IgD-negative memory B cell (primary cell): Measurements from ENCODE around the gene MPDU1. TPM values are rescaled to one million over a fixed set of nuclear protein-coding genes. Genes with fewer than 3 reads are reported as not detected.

Source experiments
- H3K27ac Mint-ChIP-seq, 3 donors: one replicate each; pipeline ENCODE4 v1.8.0; 2020 to 2022; ENCODE audit warnings: mild to moderate bottlenecking in 3 of 3, mixed read lengths in 3 of 3, moderate library complexity in 1 of 3
- H3K27me3 Mint-ChIP-seq: one replicate; pipeline ENCODE4 v1.8.0; 2021; ENCODE audit warnings: mixed read lengths
- H3K36me3 Mint-ChIP-seq: one replicate; pipeline ENCODE4 v1.8.0; 2020; ENCODE audit warnings: mild to moderate bottlenecking, mixed read lengths
- H3K4me1 Mint-ChIP-seq, 3 donors: one replicate each; pipeline ENCODE4 v1.8.0; 2020 to 2022; ENCODE audit warnings: mixed read lengths in 3 of 3, mild to moderate bottlenecking in 1 of 3
- H3K4me3 Mint-ChIP-seq, 4 donors: one replicate each; pipeline ENCODE4 v1.8.0; 2020 to 2022; ENCODE audit warnings: mild to moderate bottlenecking in 4 of 4, mixed read lengths in 4 of 4, moderate library complexity in 3 of 4
- H3K9me3 Mint-ChIP-seq, 3 donors: one replicate each; pipeline ENCODE4 v1.8.0; 2020 to 2021; ENCODE audit warnings: mixed read lengths in 3 of 3, mild to moderate bottlenecking in 1 of 3
- polyA plus RNA-seq: library from polyadenylated mRNA; unstranded; fragments of 300-500 nt; fragmentation: Illumina TruSeq; gene quantifications from one replicate; pipeline ENCODE4 v1.2.3, GENCODE V29; 2021

Gene MPDU1
- polyA plus RNA-seq, 1 donor from 2014 or later, result 37.9 TPM

DNA sequence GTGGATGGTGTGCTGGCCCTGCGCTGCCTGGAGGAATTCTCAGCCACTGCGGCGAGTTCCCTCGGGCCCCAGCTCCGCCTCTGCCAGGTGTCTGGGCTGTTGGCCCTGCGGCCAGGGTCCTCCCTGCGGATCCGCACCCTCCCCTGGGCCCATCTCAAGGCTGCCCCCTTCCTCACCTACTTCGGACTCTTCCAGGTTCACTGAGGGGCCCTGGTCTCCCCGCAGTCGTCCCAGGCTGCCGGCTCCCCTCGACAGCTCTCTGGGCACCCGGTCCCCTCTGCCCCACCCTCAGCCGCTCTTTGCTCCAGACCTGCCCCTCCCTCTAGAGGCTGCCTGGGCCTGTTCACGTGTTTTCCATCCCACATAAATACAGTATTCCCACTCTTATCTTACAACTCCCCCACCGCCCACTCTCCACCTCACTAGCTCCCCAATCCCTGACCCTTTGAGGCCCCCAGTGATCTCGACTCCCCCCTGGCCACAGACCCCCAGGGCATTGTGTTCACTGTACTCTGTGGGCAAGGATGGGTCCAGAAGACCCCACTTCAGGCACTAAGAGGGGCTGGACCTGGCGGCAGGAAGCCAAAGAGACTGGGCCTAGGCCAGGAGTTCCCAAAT is 26.4 kb upstream of the MPDU1 start:
- Mint-ChIP-seq H3K4me1 (peaks cover 31 to 49% (median 43%) of the 10 kb centered on the region in 3 donors), H3K27me3 (no peaks in the 10 kb centered on the region), H3K27ac (peak overlapping the region; percentile 23 to 97 (median 95))

DNA sequence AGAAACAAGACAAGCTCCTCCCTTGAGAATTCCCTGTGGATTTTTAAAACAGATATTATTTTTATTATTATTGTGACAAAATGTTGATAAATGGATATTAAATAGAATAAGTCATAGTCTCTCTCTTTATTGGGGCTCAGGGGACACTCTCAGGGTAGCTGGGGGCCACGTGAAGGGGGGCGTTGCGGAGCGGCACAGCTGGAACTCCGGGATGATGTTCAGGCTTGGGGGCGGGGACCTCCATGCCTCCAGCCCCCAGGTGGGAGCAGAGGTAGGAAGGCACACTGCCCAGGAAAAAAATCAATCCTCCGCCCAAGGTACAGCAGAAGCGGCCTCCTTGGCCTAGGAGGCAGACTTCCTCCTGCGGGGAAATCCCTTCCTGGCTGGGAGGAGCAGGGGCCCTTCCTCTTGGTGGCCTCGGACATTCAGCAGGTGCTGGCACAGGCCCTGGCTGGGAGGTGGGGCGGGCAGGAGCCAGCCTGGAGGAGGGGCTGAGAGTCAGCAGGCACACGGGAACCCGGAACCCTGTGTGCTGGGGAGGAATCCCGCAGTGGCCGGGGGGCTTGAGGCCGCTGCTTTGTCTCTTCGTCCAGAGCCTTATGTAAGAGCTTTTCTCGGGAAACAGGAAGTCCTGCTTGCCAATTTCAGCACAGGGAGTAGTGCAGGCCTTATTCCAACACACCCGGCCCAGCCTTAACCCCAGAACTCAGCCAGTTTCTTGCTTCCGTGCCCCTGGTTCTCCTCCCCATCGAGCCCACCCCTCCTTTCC is 25.7 kb upstream of the MPDU1 start:
- H3K9me3 Mint-ChIP-seq, result no peaks in the 10 kb centered on the region
- H3K36me3 Mint-ChIP-seq, result peaks cover 8% of the 10 kb centered on the region
- H3K27me3 Mint-ChIP-seq, result no peaks in the 10 kb centered on the region
- H3K4me1 Mint-ChIP-seq, result peaks cover 31 to 48% (median 43%) of the 10 kb centered on the region in 3 donors
- H3K27ac Mint-ChIP-seq, result peak overlapping the region; percentile 95 to 97 (median 95)
- H3K4me3 Mint-ChIP-seq, result peak overlapping the region; percentile 74 to 93 (median 92)

More for the DNA sequence above, 26.4 kb upstream of the MPDU1 start:
- H3K9me3 Mint-ChIP-seq, result no peaks in the 10 kb centered on the region
- no peak overlapping the region for H3K4me3 Mint-ChIP-seq
- peaks cover 8% of the 10 kb centered on the region for H3K36me3 Mint-ChIP-seq

DNA sequence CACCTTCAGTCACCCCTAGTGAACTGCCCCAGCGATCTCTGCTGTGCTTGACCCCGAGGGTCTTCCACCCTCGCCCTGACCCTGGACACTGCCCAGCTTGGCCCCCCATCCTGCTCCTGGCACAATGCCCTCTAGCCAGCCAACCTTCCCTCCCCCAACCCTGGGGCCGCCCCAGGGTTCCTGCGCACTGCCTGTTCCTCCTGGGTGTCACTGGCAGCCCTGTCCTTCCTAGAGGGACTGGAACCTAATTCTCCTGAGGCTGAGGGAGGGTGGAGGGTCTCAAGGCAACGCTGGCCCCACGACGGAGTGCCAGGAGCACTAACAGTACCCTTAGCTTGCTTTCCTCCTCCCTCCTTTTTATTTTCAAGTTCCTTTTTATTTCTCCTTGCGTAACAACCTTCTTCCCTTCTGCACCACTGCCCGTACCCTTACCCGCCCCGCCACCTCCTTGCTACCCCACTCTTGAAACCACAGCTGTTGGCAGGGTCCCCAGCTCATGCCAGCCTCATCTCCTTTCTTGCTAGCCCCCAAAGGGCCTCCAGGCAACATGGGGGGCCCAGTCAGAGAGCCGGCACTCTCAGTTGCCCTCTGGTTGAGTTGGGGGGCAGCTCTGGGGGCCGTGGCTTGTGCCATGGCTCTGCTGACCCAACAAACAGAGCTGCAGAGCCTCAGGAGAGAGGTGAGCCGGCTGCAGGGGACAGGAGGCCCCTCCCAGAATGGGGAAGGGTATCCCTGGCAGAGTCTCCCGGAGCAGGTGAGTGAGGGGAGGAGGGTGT is 24.9 kb upstream of the MPDU1 start, which contains the start of gene TNFSF13:
Gene TNFSF13 (plus strand): TSS at position 207 of the 776 bp plus-strand sequence. CDS start 290 bp downstream, at position 497.
- H3K27me3 Mint-ChIP-seq, result no peaks in the 10 kb centered on the region
- no peaks in the 10 kb centered on the region for H3K9me3 Mint-ChIP-seq
- peaks cover 30 to 42% (median 38%) of the 10 kb centered on the region in 3 donors for H3K4me1 Mint-ChIP-seq
- peaks cover 8% of the 10 kb centered on the region for H3K36me3 Mint-ChIP-seq
- peak within 1 kb of the TSS; percentile 74 to 93 (median 92) for H3K4me3 Mint-ChIP-seq
- peak within 1 kb of the TSS; percentile 95 to 98 (median 97) for H3K27ac Mint-ChIP-seq

DNA sequence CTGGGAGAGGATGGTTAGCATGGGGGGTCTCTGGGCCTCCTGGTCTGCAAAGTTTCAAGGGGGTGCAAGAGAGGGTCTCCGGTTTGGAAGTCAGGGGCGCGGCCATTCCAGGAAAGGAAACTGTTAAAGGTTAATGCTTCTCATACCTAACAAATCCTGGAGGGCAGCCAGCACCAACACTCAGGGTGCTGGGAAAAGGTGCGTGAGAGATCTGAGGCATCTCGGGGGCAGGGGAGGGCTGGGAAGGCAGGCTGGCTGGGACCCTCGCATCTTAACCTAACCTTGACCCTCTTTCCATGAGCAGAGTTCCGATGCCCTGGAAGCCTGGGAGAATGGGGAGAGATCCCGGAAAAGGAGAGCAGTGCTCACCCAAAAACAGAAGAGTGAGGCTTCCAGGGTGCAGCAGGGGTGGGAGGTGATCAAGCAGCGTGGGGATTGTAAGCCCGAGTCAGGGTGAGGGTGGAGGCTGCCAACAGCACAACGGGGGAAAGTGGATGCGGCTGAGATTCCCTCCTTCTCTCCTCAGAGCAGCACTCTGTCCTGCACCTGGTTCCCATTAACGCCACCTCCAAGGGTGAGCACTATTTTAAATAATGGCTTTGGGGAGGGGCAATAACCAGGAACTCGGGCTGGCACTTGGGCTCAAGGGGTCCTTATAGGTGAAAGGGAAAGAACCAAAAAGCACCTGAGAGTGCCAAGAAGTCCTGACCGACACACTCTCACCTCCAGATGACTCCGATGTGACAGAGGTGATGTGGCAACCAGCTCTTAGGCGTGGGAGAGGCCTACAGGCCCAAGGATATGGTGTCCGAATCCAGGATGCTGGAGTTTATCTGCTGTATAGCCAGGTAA is 24.1 kb upstream of the MPDU1 start:
- H3K27ac Mint-ChIP-seq, result peak overlapping the region; percentile 95 to 98 (median 97)
- no peaks in the 10 kb centered on the region for H3K9me3 Mint-ChIP-seq
- H3K36me3 Mint-ChIP-seq, result peaks cover 4% of the 10 kb centered on the region
- H3K4me3 Mint-ChIP-seq, result peak overlapping the region; percentile 72 to 95 (median 94)
- peaks cover 30 to 39% (median 35%) of the 10 kb centered on the region in 3 donors for H3K4me1 Mint-ChIP-seq
- H3K27me3 Mint-ChIP-seq, result no peaks in the 10 kb centered on the region

DNA sequence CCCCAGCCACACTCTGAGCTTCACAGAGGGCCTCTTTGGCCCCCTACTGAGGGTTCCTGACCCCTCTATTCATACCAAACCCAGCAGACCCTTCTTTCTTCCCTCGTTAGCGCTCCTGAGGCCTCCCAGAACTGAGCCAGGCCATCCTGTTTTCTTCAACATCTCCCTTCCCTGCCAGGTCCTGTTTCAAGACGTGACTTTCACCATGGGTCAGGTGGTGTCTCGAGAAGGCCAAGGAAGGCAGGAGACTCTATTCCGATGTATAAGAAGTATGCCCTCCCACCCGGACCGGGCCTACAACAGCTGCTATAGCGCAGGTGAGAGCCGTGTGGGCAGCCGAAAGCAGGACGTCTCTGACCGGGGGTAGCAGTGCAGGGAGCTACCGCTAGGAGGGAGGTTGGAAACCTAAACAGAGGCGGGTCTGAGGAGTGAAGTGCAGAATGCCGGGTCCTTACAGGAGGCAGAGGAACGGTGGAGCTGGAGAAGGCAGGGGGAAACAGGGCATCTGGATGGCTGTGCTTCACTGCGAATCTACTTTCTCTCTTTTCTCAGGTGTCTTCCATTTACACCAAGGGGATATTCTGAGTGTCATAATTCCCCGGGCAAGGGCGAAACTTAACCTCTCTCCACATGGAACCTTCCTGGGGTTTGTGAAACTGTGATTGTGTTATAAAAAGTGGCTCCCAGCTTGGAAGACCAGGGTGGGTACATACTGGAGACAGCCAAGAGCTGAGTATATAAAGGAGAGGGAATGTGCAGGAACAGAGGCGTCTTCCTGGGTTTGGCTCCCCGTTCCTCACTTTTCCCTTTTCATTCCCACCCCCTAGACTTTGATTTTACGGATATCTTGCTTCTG is 23.3 kb upstream of the MPDU1 start:
- peak overlapping the region; percentile 93 to 96 (median 94) for H3K4me3 Mint-ChIP-seq
- H3K9me3 Mint-ChIP-seq, result no peaks in the 10 kb centered on the region
- no peaks in the 10 kb centered on the region for H3K27me3 Mint-ChIP-seq
- H3K36me3 Mint-ChIP-seq, result peaks cover 4% of the 10 kb centered on the region
- H3K4me1 Mint-ChIP-seq, result peaks cover 30 to 36% (median 31%) of the 10 kb centered on the region in 3 donors
- peak overlapping the region; percentile 97 to 99 (median 98) for H3K27ac Mint-ChIP-seq

DNA sequence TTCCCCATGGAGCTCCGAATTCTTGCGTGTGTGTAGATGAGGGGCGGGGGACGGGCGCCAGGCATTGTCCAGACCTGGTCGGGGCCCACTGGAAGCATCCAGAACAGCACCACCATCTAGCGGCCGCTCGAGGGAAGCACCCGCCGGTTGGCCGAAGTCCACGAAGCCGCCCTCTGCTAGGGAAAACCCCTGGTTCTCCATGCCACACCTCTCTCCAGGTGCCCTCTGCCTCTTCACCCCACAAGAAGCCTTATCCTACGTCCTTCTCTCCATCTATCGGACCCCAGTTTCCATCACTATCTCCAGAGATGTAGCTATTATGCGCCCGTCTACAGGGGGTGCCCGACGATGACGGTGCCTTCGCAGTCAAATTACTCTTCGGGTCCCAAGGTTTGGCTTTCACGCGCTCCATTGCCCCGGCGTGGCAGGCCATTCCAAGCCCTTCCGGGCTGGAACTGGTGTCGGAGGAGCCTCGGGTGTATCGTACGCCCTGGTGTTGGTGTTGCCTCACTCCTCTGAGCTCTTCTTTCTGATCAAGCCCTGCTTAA is 22.6 kb upstream of the MPDU1 start:
- Mint-ChIP-seq H3K4me1 (peaks cover 28 to 35% (median 30%) of the 10 kb centered on the region in 3 donors), H3K9me3 (no peaks in the 10 kb centered on the region), H3K27ac (peak overlapping the region; percentile 97 to 99 (median 98)), H3K27me3 (no peaks in the 10 kb centered on the region), H3K4me3 (peak overlapping the region; percentile 93 to 96 (median 94)), H3K36me3 (peaks cover 3% of the 10 kb centered on the region)

DNA sequence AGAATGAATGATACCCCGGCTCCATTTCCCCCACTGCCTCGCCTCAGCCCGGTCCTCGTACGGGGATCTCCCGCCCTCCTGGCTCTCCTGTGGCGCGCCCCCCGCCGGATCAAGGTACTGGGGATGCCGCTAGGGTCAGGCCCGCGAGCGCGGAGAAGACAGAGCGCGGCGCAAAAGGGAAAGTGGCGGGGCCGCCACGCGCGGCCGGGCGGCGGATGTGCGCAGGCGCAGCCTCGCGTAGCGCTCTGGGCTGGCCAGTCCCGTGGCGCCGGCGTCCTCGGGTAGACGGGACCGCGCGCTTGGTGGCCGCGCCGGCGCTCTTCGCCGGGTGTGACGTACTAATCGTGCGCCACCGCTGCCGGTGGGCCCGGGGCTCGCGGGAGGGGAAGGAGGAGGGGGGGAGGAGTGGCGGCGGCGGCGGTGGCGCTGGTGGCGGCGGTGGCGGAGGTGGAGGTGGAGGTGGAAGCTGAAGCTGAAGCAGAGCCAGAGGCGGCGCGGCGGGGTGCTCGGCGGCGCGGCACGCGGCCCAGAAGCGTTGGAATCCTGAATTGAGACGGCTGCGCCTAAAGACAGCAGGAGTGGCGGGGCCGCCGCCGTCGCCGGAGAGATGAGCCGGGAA is 22.0 kb upstream of the MPDU1 start, which contains the start of gene SENP3:
Gene SENP3 (plus strand): TSS at position 331 of the 619 bp plus-strand sequence. CDS start 1,158 bp downstream, outside the sequence.
- Mint-ChIP-seq H3K36me3 (peaks cover under 1% of the 10 kb centered on the region), H3K4me3 (peak within 1 kb of the TSS; percentile 93 to 96 (median 94)), H3K27me3 (no peaks in the 10 kb centered on the region), H3K4me1 (peaks cover 28 to 32% (median 30%) of the 10 kb centered on the region in 3 donors), H3K9me3 (no peaks in the 10 kb centered on the region), H3K27ac (peak within 1 kb of the TSS; percentile 97 to 99 (median 98))

DNA sequence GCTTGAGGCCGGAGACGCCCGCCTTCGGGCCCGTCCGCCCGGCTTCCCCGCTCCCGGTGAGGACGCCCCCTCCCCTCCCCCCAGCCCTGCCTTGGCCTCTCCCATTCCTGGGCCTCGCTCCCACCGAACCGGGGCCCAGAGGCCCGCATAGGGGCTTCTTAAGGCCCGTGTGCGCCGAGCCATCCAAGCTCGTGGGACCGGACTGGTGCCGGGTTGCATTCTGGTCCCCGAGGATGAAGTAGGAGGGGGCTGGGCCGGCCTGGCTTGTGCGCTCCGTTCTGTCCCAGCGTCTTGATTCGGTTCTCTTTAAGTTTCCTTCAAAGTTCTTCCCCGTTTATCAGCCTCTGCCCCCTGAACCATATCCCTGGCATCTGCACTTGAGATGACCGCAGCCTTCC is 21.4 kb upstream of the MPDU1 start:
- Mint-ChIP-seq H3K4me1 (peaks cover 28 to 34% (median 30%) of the 10 kb centered on the region in 3 donors), H3K36me3 (no peaks in the 10 kb centered on the region), H3K4me3 (peak overlapping the region; percentile 78 to 95 (median 92)), H3K27ac (peak overlapping the region; percentile 64 to 97 (median 88)), H3K27me3 (no peaks in the 10 kb centered on the region), H3K9me3 (no peaks in the 10 kb centered on the region)

DNA sequence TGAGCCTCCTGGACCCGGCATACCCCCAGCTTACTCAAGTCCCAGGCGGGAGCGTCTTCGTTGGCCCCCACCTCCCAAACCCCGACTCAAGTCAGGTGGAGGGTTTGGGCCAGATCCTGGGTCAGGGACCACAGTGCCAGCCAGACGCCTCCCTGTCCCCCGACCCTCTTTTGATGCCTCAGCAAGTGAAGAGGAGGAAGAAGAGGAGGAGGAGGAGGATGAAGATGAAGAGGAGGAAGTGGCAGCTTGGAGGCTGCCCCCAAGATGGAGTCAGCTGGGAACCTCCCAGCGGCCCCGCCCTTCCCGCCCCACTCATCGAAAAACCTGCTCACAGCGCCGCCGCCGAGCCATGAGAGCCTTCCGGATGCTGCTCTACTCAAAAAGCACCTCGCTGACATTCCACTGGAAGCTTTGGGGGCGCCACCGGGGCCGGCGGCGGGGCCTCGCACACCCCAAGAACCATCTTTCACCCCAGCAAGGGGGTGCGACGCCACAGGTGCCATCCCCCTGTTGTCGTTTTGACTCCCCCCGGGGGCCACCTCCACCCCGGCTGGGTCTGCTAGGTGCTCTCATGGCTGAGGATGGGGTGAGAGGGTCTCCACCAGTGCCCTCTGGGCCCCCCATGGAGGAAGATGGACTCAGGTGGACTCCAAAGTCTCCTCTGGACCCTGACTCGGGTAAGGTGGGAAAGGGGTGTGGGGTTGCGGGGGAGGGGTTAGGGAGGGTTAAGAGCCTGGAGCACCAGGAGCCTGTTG is 20.4 kb upstream of the MPDU1 start:
- Mint-ChIP-seq H3K36me3 (peaks cover 2% of the 10 kb centered on the region), H3K9me3 (no peaks in the 10 kb centered on the region), H3K27me3 (no peaks in the 10 kb centered on the region), H3K4me3 (peak overlapping the region; percentile 21 to 93 (median 86)), H3K4me1 (peaks cover 25 to 30% (median 26%) of the 10 kb centered on the region in 3 donors), H3K27ac (peak overlapping the region in 2 of 3 donors; percentile 82 to 97)

DNA sequence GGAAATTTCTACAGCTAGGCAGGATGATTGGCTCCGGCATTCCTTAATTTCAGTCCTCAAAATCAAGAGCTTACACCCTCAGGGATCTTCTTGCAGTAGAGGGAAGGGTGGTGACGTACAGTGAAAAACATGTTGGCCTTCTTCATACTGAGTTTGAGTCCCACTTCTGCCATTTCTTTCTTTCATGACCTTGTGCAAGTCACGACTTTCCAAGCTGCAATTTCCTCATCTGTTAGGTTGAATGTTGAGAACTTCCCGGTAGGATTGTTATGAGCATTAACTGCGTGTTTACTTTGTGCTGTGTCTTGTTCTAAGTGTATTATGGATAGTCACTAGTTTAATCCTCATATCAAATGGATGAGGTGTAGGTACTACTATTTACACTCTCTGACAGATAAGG is 14.1 kb upstream of the MPDU1 start:
- H3K36me3 Mint-ChIP-seq, result peaks cover 6% of the 10 kb centered on the region

DNA sequence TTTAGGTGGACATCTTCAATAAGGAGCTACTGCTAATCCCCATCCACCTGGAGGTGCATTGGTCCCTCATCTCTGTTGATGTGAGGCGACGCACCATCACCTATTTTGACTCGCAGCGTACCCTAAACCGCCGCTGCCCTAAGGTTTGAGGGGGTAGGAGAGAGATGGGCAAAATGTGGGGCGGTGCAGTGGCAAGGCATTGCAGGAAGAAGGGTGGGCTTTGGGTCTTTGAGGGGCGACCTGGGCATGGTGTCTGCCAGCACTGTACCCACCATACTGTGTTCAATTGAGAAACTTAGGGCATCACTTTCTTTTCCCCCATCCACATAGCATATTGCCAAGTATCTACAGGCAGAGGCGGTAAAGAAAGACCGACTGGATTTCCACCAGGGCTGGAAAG is 13.3 kb upstream of the MPDU1 start:
- no peaks in the 10 kb centered on the region for H3K9me3 Mint-ChIP-seq
- no peaks in the 10 kb centered on the region for H3K27me3 Mint-ChIP-seq
- peak overlapping the region in 1 of 3 donors; percentile 96 for H3K27ac Mint-ChIP-seq
- H3K36me3 Mint-ChIP-seq, result peaks cover 6% of the 10 kb centered on the region
- peak overlapping the region in 2 of 4 donors; percentile 18 to 84 for H3K4me3 Mint-ChIP-seq
- H3K4me1 Mint-ChIP-seq, result peaks cover 15 to 24% (median 20%) of the 10 kb centered on the region in 3 donors

More for the DNA sequence above, 14.1 kb upstream of the MPDU1 start:
- peak overlapping the region in 1 of 4 donors; percentile 0 for H3K4me3 Mint-ChIP-seq
- H3K4me1 Mint-ChIP-seq, result peaks cover 11 to 18% (median 17%) of the 10 kb centered on the region in 3 donors
- no peaks in the 10 kb centered on the region for H3K9me3 Mint-ChIP-seq
- H3K27me3 Mint-ChIP-seq, result no peaks in the 10 kb centered on the region
- H3K27ac Mint-ChIP-seq, result no peak overlapping the region

DNA sequence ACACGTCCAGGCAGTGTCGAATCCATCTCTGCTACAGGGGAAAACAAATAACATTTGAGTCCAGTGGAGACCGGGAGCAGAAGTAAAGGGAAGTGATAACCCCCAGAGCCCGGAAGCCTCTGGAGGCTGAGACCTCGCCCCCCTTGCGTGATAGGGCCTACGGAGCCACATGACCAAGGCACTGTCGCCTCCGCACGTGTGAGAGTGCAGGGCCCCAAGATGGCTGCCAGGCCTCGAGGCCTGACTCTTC is 11.4 kb upstream of the MPDU1 start:
- Mint-ChIP-seq H3K4me3 (peak overlapping the region; percentile 93 to 100 (median 98)), H3K4me1 (peaks cover 20 to 29% (median 25%) of the 10 kb centered on the region in 3 donors), H3K9me3 (no peaks in the 10 kb centered on the region), H3K27ac (peak overlapping the region; percentile 96 to 100 (median 99)), H3K36me3 (peaks cover 8% of the 10 kb centered on the region), H3K27me3 (no peaks in the 10 kb centered on the region)
